ENCODE data around the gene DENND4B.
"Not testable (repeated sequence)": the region's sequence is repeated elsewhere in the genome, so short reads cannot be mapped to it uniquely, and the experiment has no call there.

DENND4B gene

GRCh38 chr1:153916297-153916696 lies 30.2 kb downstream of the DENND4B start:
- Mint-ChIP-seq H3K27ac (no peak overlapping the region), H3K9me3 (peaks cover 0 to 4% of the 10 kb centered on the region in 2 donors), H3K36me3 (peaks cover 12 to 26% of the 10 kb centered on the region in 2 donors), H3K27me3 (no peaks in the 10 kb centered on the region), H3K4me1 (peaks cover 26 to 60% of the 10 kb centered on the region in 2 donors), H3K4me3 (no peak overlapping the region)
- ATAC-seq (replicated peaks) = no peak
- no peak for DNase-seq

GRCh38 chr1:153912349-153912748 lies 34.2 kb downstream of the DENND4B start:
- no peak for ATAC-seq (replicated peaks)
- Mint-ChIP-seq H3K9me3 (peaks cover under 1 to 4% of the 10 kb centered on the region in 2 donors), H3K27me3 (no peaks in the 10 kb centered on the region), H3K4me3 (no peak overlapping the region), H3K36me3 (peaks cover 12 to 26% of the 10 kb centered on the region in 2 donors), H3K4me1 (peaks cover 8 to 29% of the 10 kb centered on the region in 2 donors), H3K27ac (no peak overlapping the region)
- no peak for DNase-seq

- H3K27me3 Mint-ChIP-seq; ATAC-seq (replicated peaks); DNase-seq; H3K4me3 Mint-ChIP-seq; H3K27ac Mint-ChIP-seq; H3K9me3 Mint-ChIP-seq: not testable (repeated sequence)
- H3K4me1 Mint-ChIP-seq = peaks cover 7 to 32% of the 10 kb centered on the region in 2 donors
- peaks cover 14 to 32% of the 10 kb centered on the region in 2 donors for H3K36me3 Mint-ChIP-seq
Measured at GRCh38 chr1:153910560-153910959, 36.0 kb downstream of the DENND4B start.

- peaks cover 3 to 4% of the 10 kb centered on the region in 2 donors for H3K9me3 Mint-ChIP-seq
- H3K4me3 Mint-ChIP-seq = no peak overlapping the region
- no peaks in the 10 kb centered on the region for H3K27me3 Mint-ChIP-seq
- H3K36me3 Mint-ChIP-seq = peaks cover 20 to 37% of the 10 kb centered on the region in 2 donors
- DNase-seq = no peak
- no peak overlapping the region for H3K27ac Mint-ChIP-seq
- ATAC-seq (replicated peaks) = no peak
- peaks cover 10 to 44% of the 10 kb centered on the region in 2 donors for H3K4me1 Mint-ChIP-seq
Measured at GRCh38 chr1:153908071-153908470, 38.4 kb downstream of the DENND4B start.

GRCh38 chr1:153907134-153907533 lies 39.4 kb downstream of the DENND4B start:
- ATAC-seq (replicated peaks) (no peak), DNase-seq (no peak)
- peaks cover 3 to 4% of the 10 kb centered on the region in 2 donors for H3K9me3 Mint-ChIP-seq
- no peak overlapping the region for H3K27ac Mint-ChIP-seq
- H3K36me3 Mint-ChIP-seq = peaks cover 23 to 39% of the 10 kb centered on the region in 2 donors
- H3K4me1 Mint-ChIP-seq = peaks cover 13 to 48% of the 10 kb centered on the region in 2 donors
- no peaks in the 10 kb centered on the region for H3K27me3 Mint-ChIP-seq
- H3K4me3 Mint-ChIP-seq = no peak overlapping the region

- Mint-ChIP-seq H3K27ac (no peak overlapping the region), H3K27me3 (no peaks in the 10 kb centered on the region), H3K4me1 (peaks cover 11 to 40% of the 10 kb centered on the region in 2 donors), H3K9me3 (peaks cover 0 to 3% of the 10 kb centered on the region in 2 donors), H3K4me3 (no peak overlapping the region), H3K36me3 (peaks cover 20 to 33% of the 10 kb centered on the region in 2 donors)
- no peak for ATAC-seq (replicated peaks)
- DNase-seq = no peak
Measured at GRCh38 chr1:153906396-153906795, 40.1 kb downstream of the DENND4B start.

GRCh38 chr1:153905908-153906307 lies 40.6 kb downstream of the DENND4B start:
- H3K9me3 Mint-ChIP-seq; H3K27me3 Mint-ChIP-seq; DNase-seq; H3K4me3 Mint-ChIP-seq; ATAC-seq (replicated peaks): not testable (repeated sequence)
- Mint-ChIP-seq H3K36me3 (peaks cover 18 to 33% of the 10 kb centered on the region in 2 donors), H3K27ac (peak overlapping the region; percentile 59), H3K4me1 (peaks cover 11 to 36% of the 10 kb centered on the region in 2 donors)

- Mint-ChIP-seq H3K27ac (no peak overlapping the region), H3K36me3 (peaks cover 18 to 34% of the 10 kb centered on the region in 2 donors), H3K9me3 (peaks cover 0 to 3% of the 10 kb centered on the region in 2 donors), H3K27me3 (no peaks in the 10 kb centered on the region), H3K4me1 (peaks cover 13 to 35% of the 10 kb centered on the region in 2 donors), H3K4me3 (no peak overlapping the region)
- DNase-seq (no peak), ATAC-seq (replicated peaks) (no peak)
Measured at GRCh38 chr1:153903841-153904455, 42.6 kb downstream of the DENND4B start.

GRCh38 chr1:153899509-153899908 lies 47.0 kb downstream of the DENND4B start:
- Mint-ChIP-seq H3K9me3 (no peaks in the 10 kb centered on the region), H3K27me3 (no peaks in the 10 kb centered on the region), H3K27ac (peak overlapping the region; percentile 20), H3K36me3 (peaks cover 17 to 34% of the 10 kb centered on the region in 2 donors), H3K4me1 (peaks cover 17 to 36% of the 10 kb centered on the region in 2 donors), H3K4me3 (no peak overlapping the region)
- ATAC-seq (replicated peaks) (no peak), DNase-seq (no peak)

- not testable (repeated sequence) for H3K4me3 Mint-ChIP-seq, H3K27me3 Mint-ChIP-seq, DNase-seq, H3K27ac Mint-ChIP-seq, H3K9me3 Mint-ChIP-seq
- Mint-ChIP-seq H3K36me3 (peaks cover 11 to 32% of the 10 kb centered on the region in 2 donors), H3K4me1 (peaks cover 14 to 42% of the 10 kb centered on the region in 2 donors)
- ATAC-seq (replicated peaks) = peak in 1 of 2 donors; percentile 45
Measured at GRCh38 chr1:153895866-153896265, 50.7 kb downstream of the DENND4B start.

GRCh38 chr1:153891042-153891441 lies 55.5 kb downstream of the DENND4B start:
- not testable (repeated sequence) for H3K9me3 Mint-ChIP-seq; DNase-seq; H3K27me3 Mint-ChIP-seq; ATAC-seq (replicated peaks)
- Mint-ChIP-seq H3K36me3 (peaks cover 17 to 39% of the 10 kb centered on the region in 2 donors), H3K4me3 (peak overlapping the region in 1 of 2 donors; percentile 27), H3K4me1 (peaks cover 22 to 51% of the 10 kb centered on the region in 2 donors), H3K27ac (peak overlapping the region; percentile 21)

GRCh38 chr1:153888533-153888932 lies 58.0 kb downstream of the DENND4B start:
- H3K4me1 Mint-ChIP-seq = peaks cover 17 to 54% of the 10 kb centered on the region in 2 donors
- H3K9me3 Mint-ChIP-seq = peaks cover 0 to 2% of the 10 kb centered on the region in 2 donors
- DNase-seq = no peak
- H3K27me3 Mint-ChIP-seq = no peaks in the 10 kb centered on the region
- peak overlapping the region; percentile 12 to 50 for H3K4me3 Mint-ChIP-seq
- peak overlapping the region; percentile 25 for H3K27ac Mint-ChIP-seq
- H3K36me3 Mint-ChIP-seq = peaks cover 13 to 35% of the 10 kb centered on the region in 2 donors
- peak in 1 of 2 donors; percentile 31 for ATAC-seq (replicated peaks)

GRCh38 chr1:153886127-153886526 lies 60.4 kb downstream of the DENND4B start:
- Mint-ChIP-seq H3K9me3 (peaks cover 0 to 2% of the 10 kb centered on the region in 2 donors), H3K27ac (no peak overlapping the region), H3K36me3 (peaks cover 13 to 30% of the 10 kb centered on the region in 2 donors), H3K4me1 (peaks cover 17 to 47% of the 10 kb centered on the region in 2 donors), H3K27me3 (no peaks in the 10 kb centered on the region), H3K4me3 (no peak overlapping the region)
- DNase-seq = no peak
- ATAC-seq (replicated peaks) = no peak

GRCh38 chr1:153883223-153883622 lies 63.3 kb downstream of the DENND4B start:
- Mint-ChIP-seq H3K4me1 (peaks cover 10 to 32% of the 10 kb centered on the region in 2 donors), H3K27me3 (no peaks in the 10 kb centered on the region), H3K36me3 (peaks cover 5 to 17% of the 10 kb centered on the region in 2 donors), H3K9me3 (no peaks in the 10 kb centered on the region), H3K27ac (no peak overlapping the region), H3K4me3 (no peak overlapping the region)
- DNase-seq = no peak
- ATAC-seq (replicated peaks) = no peak

GRCh38 chr1:153882296-153882912 lies 64.1 kb downstream of the DENND4B start:
- ATAC-seq (replicated peaks) = peak in 1 of 2 donors; percentile 42
- H3K9me3 Mint-ChIP-seq = no peaks in the 10 kb centered on the region

More at GRCh38 chr1:153882296-153882912, 64.1 kb downstream of the DENND4B start:
- Mint-ChIP-seq H3K4me3 (no peak overlapping the region), H3K36me3 (peaks cover 6 to 18% of the 10 kb centered on the region in 2 donors), H3K27ac (no peak overlapping the region), H3K27me3 (no peaks in the 10 kb centered on the region), H3K4me1 (peaks cover 10 to 30% of the 10 kb centered on the region in 2 donors)
- DNase-seq = no peak

Data from stimulated activated naive B cell treated with anti-CD40 and anti-IgM and Interleukin-4, amounts not matched to agents 10 μg/mL and 1 μg/mL and 100 μg/mL, for 72 hours (primary cell).